ENCODE measurements around the gene SMURF2. TPM values are rescaled to one million over a fixed set of nuclear protein-coding genes. Genes with fewer than 3 reads are reported as not detected.

SMURF2 gene
- total RNA-seq, 1 experiment from 2014 or later: 35.3 TPM

DNA sequence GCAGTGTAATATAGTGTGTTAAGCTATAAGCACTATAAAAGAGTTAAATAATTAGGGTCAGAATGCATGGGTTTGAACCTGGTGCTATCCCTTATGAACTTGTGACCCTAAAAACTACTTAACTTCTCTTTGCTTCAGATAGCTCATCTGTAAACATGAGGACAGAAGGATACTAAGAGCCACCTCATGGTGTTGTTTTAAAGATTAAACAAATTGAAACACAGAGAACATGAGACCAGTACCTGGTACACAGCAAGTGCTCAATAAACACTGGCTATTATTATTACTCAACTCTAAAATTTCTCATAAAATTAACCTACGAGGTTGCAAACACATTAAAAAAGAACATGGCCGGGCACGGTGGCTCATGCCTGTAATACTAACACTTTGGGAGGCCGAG lies 43.3 kb downstream of the SMURF2 start:
- Histone ChIP-seq H4K8ac (replicated peaks; ENCODE audit: insufficient read length, low read depth, low read length) (no peak overlapping the region), H3K23ac (ENCODE audit: insufficient read length, low read depth, low read length) (no peak overlapping the region), H2BK15ac (ENCODE audit: low read depth, low read length) (no peak overlapping the region), H3K4ac (ENCODE audit: low read depth, low read length) (no peak overlapping the region), H2BK20ac (ENCODE audit: low read depth, low read length, poor library complexity, severe bottlenecking) (no peak overlapping the region), H2BK120ac (ENCODE audit: low read depth, low read length, poor library complexity, severe bottlenecking) (no peak overlapping the region), H3K79me1 (ENCODE audit: insufficient read depth, low read depth, low read length, poor library complexity, severe bottlenecking) (peaks cover 3% of the 10 kb centered on the region), H3K27ac (ENCODE audit: insufficient read length, low read depth, low read length) (no peak overlapping the region), H2AK5ac (ENCODE audit: insufficient read length, low read length) (no peak overlapping the region), H2AFZ (ENCODE audit: low read length) (no peak overlapping the region), H4K5ac (ENCODE audit: insufficient read length, low read depth, low read length) (no peak overlapping the region), H3K23me2 (ENCODE audit: insufficient read length, low read depth, low read length, poor library complexity, severe bottlenecking) (no peaks in the 10 kb centered on the region), H3K56ac (ENCODE audit: insufficient read length, low read depth, low read length) (no peak overlapping the region), H4K20me1 (ENCODE audit: control insufficient read depth, insufficient read depth, insufficient read length) (no peaks in the 10 kb centered on the region), H3K14ac (ENCODE audit: insufficient read depth, low read length) (no peak overlapping the region), H3K9me3 (ENCODE audit: control insufficient read depth, low read depth, low read length) (no peaks in the 10 kb centered on the region), H3K4me1 (ENCODE audit: insufficient read depth, low read length) (no peaks in the 10 kb centered on the region), H3K27me3 (ENCODE audit: insufficient read depth, low read length) (no peaks in the 10 kb centered on the region), H3K18ac (ENCODE audit: insufficient read length, low read depth, low read length) (no peak overlapping the region), H3T11ph (ENCODE audit: low read length) (no peak overlapping the region), H2BK12ac (ENCODE audit: insufficient read length, low read depth, low read length) (no peak overlapping the region), H3K9ac (ENCODE audit: extremely low read depth, insufficient read length, low read length) (no peak overlapping the region), H2BK5ac (ENCODE audit: insufficient read length, low read length) (no peak overlapping the region), H4K91ac (ENCODE audit: insufficient read length, low read depth, low read length) (no peak overlapping the region), H3K79me2 (ENCODE audit: insufficient read depth, low read length) (peaks cover 6% of the 10 kb centered on the region; the same call in 1 of the 2 replicates), H3K4me2 (ENCODE audit: insufficient read depth, insufficient read length, low read length) (no peak overlapping the region)
- no CpG with 5 or more reads among the region's 4 CpGs for WGBS (ENCODE audit: extremely low coverage, insufficient read length, low lambda C conversion rate)
- no peaks in the 10 kb centered on the region for H3K36me3 Mint-ChIP-seq (ENCODE audit: insufficient read depth in 1 of 3, low read depth in 3 of 3)
- no peak for DNase-seq
- H3K4me3 Mint-ChIP-seq: no peak overlapping the region
- H3K27me3 Mint-ChIP-seq (ENCODE audit: low read depth): no peaks in the 10 kb centered on the region
- H3K9me3 Mint-ChIP-seq: no peaks in the 10 kb centered on the region
- H3K4me1 Mint-ChIP-seq: no peaks in the 10 kb centered on the region; a peak in 1 of 4 replicates
- H3K27ac Mint-ChIP-seq: no peak overlapping the region
- TF ChIP-seq, protein P1, sequence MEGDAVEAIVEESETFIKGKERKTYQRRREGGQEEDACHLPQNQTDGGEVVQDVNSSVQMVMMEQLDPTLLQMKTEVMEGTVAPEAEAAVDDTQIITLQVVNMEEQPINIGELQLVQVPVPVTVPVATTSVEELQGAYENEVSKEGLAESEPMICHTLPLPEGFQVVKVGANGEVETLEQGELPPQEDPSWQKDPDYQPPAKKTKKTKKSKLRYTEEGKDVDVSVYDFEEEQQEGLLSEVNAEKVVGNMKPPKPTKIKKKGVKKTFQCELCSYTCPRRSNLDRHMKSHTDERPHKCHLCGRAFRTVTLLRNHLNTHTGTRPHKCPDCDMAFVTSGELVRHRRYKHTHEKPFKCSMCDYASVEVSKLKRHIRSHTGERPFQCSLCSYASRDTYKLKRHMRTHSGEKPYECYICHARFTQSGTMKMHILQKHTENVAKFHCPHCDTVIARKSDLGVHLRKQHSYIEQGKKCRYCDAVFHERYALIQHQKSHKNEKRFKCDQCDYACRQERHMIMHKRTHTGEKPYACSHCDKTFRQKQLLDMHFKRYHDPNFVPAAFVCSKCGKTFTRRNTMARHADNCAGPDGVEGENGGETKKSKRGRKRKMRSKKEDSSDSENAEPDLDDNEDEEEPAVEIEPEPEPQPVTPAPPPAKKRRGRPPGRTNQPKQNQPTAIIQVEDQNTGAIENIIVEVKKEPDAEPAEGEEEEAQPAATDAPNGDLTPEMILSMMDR (conservative IDR thresholded peaks at IDR 0.05): no peak
